Suppressor macrophage treated with lipopolysaccharide for 1 hour (primary cell): Measurements from ENCODE around the gene PURA.
A peak's percentile ranks its signal among the peaks of the same experiment; 100 is the strongest.

ENCODE experiments used
- DNase-seq, 3 donors: peaks; one replicate each; pipeline ENCODE4 v3.0.0-alpha.2; 2020 to 2022

PURA gene

GRCh38 chr5:140113699-140114263 lies at the start of gene PURA:
Gene PURA, plus strand, starts transcription at chr5:140114109. Its CDS starts 73 bp downstream, at chr5:140114182.
- peak; percentile 96 to 97 (median 96) for DNase-seq

GRCh38 chr5:140072812-140073211 lies 41.1 kb upstream of the PURA start:
- DNase-seq = no peak

GRCh38 chr5:140073296-140073695 lies 40.6 kb upstream of the PURA start:
- peak; percentile 50 to 72 (median 63) for DNase-seq

GRCh38 chr5:140075371-140075770 lies 38.5 kb upstream of the PURA start:
- DNase-seq = peak in 2 of 3 donors; percentile 10 to 14

DNA sequence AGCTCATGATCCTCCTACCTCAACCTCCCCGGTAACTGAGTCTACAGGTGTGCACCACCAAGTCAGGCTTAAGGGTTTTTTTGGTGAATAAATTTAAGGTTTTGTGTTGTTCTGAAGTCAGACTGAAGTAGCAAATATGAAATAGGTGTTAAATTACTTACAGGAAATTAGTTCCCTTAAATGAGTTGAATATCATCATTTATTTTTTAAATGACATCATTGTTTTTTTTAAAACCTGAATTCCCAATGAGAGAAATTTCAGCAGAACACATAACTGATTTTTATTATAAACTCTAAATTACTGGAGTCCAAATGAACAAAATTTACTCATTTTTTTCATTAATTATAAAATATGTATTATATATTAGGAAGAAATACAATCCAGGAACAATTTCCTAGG lies 37.8 kb upstream of the PURA start:
- peak in 1 of 3 donors; percentile 14 for DNase-seq

DNA sequence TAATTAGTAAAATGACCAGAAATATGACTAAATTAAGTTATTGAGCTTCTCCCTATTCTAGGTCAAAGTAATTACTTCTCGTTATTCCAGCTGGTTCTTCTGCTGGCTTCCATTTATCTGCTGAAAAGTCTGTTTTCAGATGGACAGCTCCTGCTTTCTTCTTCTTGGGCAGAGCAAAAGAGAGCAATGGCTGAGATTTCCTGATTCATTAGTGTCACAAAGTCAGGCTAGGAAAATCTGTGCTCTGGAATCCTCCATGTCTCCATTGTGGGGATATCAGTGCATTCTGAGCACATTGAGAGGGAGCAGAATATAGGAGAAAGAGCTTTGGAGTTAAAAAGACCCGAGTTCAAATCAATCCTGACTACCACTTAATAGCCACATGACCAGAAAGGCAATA lies 37.1 kb upstream of the PURA start:
- DNase-seq = peak in 1 of 3 donors; percentile 0

DNA sequence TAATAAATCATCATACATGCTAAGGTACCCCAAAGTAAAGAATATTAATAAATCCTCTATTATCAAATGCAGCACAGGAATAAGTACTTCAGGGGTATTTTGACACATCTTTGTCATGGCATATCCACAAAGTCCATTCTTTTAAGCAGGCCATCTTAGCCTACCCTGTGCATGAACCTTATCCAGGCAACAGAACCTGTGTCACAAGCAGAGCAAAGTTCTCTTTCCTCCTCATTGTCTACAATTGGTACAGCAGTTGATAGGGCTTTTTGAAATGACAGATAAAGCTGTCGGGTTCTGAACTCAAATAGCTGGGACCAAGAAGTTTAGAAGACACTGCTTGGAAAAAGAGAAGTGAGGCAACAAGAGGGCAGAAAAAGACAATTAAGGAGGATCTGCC lies 30.8 kb upstream of the PURA start:
- DNase-seq = peak in 1 of 3 donors; percentile 14

DNA sequence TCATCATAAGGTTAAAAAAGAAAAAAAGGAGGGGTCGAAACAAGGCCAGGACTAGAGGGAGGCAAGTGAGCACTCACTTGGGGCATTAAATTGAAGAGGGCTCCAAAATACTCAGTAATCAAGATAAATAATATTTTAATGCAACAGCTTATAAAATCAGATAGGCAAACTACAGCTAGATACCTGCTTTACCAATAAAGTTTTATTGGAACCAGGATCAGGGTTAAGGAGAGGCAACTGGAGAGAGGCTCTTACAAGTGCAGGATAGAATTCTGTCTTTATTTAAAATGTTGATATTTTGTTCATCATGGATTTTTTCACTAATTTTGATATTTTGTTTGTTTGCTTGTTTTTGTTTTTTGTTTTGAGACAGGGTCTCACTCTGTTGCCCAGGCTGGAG lies 30.3 kb upstream of the PURA start:
- DNase-seq = no peak

DNA sequence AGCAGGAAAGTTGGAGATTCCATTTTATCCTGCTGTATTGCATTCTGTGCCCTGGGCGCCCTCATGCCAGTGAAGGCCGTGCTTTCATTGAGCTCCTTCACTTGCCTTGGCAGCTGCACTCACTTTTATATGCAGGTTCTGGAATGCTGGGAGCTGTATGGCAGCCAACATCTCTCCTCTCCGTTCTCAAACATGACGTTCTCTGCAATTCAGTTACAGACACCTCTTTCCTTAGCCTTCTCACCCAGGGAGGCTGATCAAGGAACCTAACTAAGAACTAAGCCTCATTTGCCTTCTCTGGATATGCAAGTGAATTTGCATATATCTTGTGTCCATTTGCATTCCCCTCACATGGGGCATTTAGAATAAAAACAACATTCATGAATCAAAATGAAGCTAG lies 29.4 kb upstream of the PURA start:
- peak in 1 of 3 donors; percentile 16 for DNase-seq

DNA sequence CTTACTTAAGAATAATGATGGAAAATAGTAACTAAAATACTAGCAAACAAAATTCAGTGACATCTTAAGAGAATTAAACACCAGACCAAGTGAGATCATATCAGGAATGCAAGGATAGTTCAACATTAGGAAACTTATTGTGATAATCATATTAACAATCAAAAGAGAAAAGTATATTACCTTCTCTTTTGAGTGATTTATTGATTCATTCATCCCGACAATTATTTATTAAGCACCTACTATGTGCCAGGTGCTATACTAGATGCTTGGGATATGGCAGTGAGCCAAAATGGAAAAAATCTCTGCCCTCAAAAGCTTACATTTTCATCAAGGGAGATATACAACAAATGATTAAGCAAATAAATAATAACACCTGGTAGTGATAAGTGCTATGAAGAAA lies 23.7 kb upstream of the PURA start:
- no peak for DNase-seq

GRCh38 chr5:140093179-140093578 lies 20.7 kb upstream of the PURA start:
- DNase-seq = no peak

GRCh38 chr5:140093866-140094265 lies 20.0 kb upstream of the PURA start:
- DNase-seq = no peak

DNA sequence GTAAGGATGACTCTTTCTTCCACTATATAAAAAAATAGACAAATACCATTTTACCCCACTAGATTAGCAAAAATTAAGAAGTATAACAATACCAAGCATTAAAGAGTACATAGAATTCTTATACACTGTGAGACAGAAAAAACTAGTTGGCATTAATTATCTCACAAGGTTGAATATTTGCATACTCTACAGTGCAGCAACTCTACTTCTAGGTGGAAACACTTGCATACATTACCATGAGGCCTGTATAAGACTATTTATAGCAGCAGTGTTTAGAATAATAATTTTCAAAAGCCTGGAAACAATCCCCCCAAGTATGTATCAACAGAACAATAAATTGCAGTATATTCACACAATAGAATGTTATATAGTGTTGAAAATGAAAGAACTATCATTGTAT lies 19.0 kb upstream of the PURA start:
- no peak for DNase-seq

DNA sequence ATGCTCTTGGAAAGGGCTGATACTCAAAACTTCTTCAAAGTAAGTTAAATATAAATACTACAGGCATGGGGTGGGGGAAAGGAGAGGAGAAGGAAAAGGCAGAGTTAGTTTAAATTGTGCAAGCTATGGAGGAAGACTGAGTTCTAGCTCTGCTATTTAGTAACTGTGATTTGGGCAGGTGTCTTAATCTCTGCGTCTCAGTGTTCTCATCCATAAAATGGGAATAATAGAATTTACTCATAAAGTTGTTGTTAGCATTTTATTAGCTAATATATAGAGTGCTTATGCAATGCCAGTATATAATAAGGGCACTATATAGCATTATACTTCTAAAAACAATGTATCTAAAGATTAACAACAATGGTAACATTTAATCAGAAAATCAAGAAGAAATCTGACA lies 12.7 kb upstream of the PURA start:
- no peak for DNase-seq

DNA sequence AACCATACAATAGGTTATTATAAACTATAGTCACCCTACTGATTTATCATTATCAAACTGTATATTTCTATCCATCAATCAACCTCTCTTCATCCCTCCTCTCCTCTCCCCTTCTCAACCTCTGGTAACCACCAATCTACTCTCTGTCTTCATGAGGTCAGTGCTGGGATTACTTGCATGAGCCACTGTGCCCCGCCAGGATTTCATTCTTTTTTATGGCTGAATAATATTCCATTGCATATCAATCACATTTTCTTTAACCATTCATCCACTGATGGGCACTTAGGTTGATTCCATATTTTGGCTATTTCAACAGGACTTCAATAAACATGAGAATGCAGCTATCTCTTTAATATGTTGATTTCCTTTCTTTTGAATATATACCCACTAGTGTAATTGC lies 10.8 kb upstream of the PURA start:
- no peak for DNase-seq

DNA sequence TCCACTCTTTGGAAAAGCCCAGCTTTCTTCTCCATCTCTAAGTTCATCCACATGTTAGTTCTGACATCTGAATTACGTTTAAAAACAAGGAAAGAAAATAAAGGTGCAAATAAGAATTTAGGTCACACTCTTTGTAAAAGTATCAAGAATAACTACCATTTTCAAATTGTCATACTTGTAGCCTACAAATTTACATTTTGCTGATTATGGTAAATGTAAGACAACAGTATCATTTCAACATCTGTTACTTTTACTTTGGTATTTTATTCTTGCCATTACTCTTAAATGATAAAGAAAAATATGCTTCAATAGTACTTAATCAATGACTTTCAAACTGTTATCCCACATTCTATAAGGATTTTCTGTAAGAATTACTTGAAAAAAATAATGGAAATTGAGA lies 9.8 kb upstream of the PURA start:
- DNase-seq = no peak

GRCh38 chr5:140106101-140106500 lies 7.8 kb upstream of the PURA start:
- DNase-seq = peak; percentile 34 to 67 (median 49)

- DNase-seq = no peak
Observed at GRCh38 chr5:140106805-140107311, 7.1 kb upstream of the PURA start.

DNA sequence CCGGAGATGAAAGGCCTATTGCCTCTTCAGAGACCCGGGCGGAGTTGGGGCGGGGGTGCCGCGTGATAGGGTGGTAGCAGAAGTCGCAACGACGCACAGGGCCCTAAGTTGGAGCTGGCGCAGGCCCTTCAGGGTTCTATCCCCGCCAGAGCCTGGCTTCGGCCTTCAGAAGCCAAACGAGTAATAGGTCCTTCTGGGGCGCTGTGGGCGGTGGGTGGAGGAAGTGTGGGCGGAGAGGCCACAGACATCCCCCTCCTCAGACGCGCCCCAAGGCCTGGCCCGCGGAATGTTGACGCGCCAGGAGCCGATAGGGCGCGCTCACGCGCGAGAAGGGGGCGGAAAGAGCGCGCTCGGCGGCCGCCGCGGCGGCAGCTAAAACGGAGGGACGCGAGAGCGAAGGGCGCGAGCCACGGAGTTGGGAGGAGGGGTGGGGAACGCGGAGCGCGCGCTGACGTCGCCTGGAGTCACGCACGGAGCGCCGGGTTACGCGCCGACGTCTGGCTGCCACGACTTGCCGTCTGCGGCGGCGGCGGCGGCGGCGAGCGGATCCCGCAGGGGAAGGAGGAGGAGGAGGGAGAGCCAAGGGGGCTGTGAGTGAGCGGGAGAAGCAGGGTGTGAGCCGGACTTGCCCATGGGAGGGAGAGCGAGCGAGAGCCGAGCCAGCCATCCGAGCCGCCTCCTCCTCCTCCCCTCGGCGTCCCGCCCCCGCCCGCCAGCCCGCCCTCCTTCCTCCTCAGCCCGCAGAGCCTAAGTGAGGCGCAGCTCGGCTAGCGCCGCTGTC lies 6.4 kb upstream of the PURA start:
- peak; percentile 85 to 92 (median 88) for DNase-seq

DNA sequence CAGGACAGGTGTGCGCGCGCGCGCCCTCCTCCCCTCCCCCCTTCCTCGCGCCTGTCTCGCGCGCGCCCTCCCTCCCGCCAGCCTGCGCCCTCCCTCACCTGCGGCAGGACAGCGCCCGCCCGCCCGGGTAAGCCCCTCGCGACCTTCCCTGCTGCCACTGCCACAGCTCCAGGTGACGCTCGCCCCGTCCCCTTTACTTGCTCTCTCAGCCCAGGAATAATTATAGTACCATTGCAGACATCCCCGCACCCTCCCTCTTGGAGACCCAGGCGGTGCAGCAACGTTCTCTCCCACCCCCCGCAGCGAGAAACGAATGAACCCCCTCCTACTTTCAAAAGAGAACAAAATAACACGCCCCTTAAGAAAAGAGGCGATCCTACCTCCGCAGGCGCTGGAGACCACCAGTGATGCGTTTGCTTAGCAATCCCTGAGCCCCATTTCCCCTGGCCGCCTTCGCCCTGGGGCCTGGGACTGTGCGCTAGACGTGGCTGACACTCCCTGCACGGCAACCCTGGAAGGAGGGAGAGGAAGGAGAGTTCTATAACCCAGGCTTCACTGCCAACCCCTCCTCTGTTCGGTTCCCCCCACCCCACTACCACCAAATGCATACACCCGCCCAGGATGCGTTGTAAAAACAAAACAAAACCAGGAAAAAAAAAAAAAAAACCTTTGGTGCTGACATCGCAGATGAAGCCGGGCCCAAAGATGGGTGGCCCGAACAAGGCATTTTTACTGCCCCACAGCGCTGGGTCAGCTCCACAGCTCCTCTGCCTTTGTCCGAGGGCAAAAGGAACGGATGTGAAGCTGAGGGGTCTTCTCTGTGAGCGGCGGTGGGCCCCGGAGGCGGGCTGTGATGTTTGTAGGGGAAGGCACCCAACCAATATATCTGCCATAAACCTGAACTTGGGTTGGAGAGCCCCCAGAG lies 5.6 kb upstream of the PURA start:
- DNase-seq = peak in 2 of 3 donors; percentile 17 to 31

- DNase-seq = peak; percentile 34 to 45 (median 43)
Observed at GRCh38 chr5:140109018-140109758, 4.7 kb upstream of the PURA start.
